Astrocyte of the cerebellum (primary cell): Measurements from ENCODE around the gene ARRDC2.

Source experiments
- DNase-seq: peaks from one replicate; pipeline ENCODE4 v3.0.0-alpha.2; 2011; ENCODE audit warnings: low read depth
- H3K4me3 ChIP-seq: 2 replicates; pipeline ENCODE4 v1.5.1; 2011; ENCODE audit warnings: mild to moderate bottlenecking, low read depth, low read length, moderate library complexity
- CTCF ChIP-seq: IDR thresholded peaks from 2 replicates; pipeline ENCODE4 v1.5.1; 2012; ENCODE audit warnings: low read length, low read depth, moderate library complexity, mild to moderate bottlenecking; ENCODE audit errors: missing control alignments
- in situ Hi-C: cut with HindIII; loops from 2 replicates; pipeline ENCODE4 v1.10.0; 2017; ENCODE audit warnings: low sequenced_read_pairs

ARRDC2 gene

DNA sequence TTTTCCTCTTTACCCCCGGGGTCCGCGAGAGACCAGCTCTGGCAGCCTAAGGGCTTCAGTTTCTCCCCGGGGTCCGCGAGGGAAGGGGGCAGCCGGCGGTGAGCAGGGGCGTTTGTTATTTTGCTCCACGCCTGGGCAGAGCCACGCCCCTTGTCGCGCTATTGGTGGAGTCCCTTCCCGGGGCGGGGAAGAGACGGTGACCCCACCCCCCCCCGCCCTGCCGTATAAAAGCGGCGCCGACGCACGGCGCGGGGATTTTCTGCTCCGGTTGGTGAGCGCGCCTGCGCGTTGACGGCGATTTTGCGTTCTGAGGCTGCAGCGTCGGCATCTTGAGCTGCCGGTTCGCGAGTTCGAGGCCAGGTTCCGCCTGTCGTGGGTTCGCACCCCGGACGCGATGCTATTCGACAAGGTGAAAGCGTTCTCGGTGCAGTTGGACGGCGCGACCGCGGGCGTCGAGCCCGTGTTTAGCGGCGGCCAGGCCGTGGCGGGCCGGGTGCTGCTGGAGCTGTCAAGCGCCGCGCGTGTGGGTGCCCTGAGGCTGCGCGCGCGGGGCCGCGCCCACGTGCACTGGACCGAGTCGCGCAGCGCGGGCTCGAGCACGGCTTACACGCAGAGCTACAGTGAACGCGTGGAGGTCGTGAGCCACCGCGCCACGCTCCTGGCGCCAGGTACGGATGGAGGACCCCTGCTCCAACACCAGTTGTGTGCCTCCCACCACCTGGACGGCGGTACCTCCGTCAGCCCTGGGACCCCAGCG is at the start of gene ARRDC2:
Gene ARRDC2, plus strand, starts transcription at position 254 of the 757 bp plus-strand sequence. Its CDS starts 141 bp downstream, at position 395.
- in situ Hi-C loops: no loop called here
- TF ChIP-seq CTCF: no peak
- peak within 1 kb of the TSS; percentile 46 for H3K4me3 ChIP-seq

GRCh38 chr19:17963936-17964691 is 43.9 kb upstream of the ARRDC2 start:
- no peak for TF ChIP-seq CTCF
- H3K4me3 ChIP-seq: no peak overlapping the region
- no peak for DNase-seq
- in situ Hi-C loops: no loop called here

More for the DNA sequence above, at the start of gene ARRDC2:
- DNase-seq: peak; percentile 81

- in situ Hi-C loops: no loop called here
- H3K4me3 ChIP-seq: no peak overlapping the region
- DNase-seq: no peak
- TF ChIP-seq CTCF: no peak
Observed at GRCh38 chr19:17965370-17966128, 42.4 kb upstream of the ARRDC2 start.

- TF ChIP-seq CTCF: no peak
- in situ Hi-C loops: no loop called here
- H3K4me3 ChIP-seq: no peak overlapping the region
- no peak for DNase-seq
Observed at GRCh38 chr19:17966129-17966483, 41.9 kb upstream of the ARRDC2 start.

- in situ Hi-C loops: no loop called here
- peak within 1 kb of the TSS; percentile 21 for H3K4me3 ChIP-seq
- no peak for TF ChIP-seq CTCF
- DNase-seq: no peak
Observed at GRCh38 chr19:17966550-17967256, 41.3 kb upstream of the ARRDC2 start, which contains the start of gene KCNN1. KCNN1 (plus strand) TSS chr19:17967107; CDS start chr19:17973889, 6,782 bp downstream.
